DMS153 treated with DMSO at 0.1 percent for 48 hours (cell line): ENCODE data around the gene PLA2G2C.

Experiments
- DNase-seq: peaks from one replicate; lab custom pipeline; 2025; ENCODE audit not compliant: unreplicated experiment; lab: John Stamatoyannopoulos, UW

The PLA2G2C gene

GRCh38 chr1:20184997-20185833 lies 1.1 kb downstream of the PLA2G2C start:
- no peak for DNase-seq

DNA sequence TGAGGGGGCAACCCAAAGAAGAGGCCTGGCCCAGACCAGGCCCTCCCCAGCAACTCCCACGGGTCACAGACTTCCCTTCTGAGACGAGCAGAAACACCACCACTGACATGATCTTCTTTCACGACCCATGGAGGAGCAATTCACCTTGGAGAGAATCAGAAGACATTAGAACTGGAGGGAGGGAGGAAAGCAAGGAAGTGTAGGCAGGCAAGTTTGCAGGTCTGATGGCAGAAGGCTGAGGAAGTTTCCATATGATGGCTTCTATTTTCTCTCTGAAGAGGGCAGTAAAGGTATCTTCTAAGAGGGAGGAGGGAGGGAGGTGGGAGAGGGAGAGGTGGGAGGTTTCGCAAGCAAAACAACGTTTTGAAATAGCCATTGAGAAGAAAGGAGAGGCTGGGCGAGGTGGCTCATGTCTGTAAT lies 1.8 kb downstream of the PLA2G2C start:
- no peak for DNase-seq

DNA sequence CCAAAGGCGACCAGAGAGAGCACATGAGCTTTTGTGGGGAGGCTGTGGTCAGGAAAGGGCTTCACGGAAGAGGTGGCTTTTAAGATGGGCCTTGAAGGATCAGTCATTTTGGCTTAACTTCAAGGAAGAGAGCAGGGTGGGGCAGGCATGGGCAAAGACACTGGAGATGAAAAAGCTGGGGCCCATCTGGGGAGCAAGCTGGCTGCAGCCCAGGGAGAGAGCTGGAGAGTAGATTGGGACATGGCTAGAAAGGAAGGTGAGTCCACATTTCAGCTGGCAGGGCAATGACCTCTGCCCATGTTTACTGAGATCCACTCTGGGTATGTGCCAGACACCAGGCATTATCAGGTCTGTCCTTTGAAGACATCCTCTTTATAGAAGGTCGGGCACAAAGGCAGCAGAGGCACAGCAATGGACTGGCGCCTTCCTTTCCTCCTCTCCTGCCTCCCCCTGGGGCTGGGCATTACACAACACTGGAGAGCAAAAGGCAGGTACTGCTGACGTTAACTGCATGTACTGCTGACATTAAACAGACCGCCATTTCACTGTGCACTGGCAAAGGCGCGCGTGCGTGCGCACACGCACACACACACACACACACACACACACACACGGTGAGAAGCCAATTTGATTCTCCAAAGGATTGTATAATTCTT lies 2.6 kb downstream of the PLA2G2C start:
- DNase-seq = peak; percentile 33

- DNase-seq = no peak
These were observed 3.3 kb downstream of the PLA2G2C start for GRCh38 chr1:20183035-20183434.

DNA sequence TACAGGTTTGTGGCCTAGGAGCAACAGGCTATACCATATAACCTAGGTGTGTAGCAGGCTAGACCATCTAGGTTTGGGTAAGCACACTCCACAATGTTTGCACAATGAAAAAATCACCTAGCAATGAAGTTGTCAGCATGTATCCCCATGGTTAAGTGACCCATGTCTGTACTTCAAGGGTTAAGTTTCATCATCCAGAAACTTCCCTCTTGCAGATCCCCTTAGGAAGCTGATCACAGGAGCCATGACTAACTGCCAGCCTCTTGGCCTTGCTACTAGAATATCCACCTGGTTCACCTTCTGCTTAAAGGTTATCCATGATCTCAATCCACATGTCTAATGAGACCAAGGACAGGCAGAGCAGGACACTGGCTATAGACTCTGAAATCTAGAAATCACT lies 3.9 kb downstream of the PLA2G2C start:
- DNase-seq = no peak

DNA sequence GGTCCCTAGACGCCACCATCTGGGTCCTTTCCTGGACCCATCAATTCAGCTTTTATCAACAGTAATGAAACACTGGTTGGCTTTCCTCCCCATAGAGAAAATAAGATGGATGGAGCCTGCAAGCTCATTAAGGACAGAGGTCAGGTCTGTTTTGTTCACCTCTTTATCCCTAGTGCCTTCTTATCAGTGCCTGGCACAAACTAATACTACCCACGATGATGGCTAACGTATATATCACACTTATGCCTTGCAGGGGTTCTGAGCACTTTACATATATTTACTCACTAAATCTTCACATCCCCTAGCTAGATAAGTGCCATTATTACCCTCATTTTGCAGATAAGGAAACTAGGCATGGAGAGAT lies 5.5 kb downstream of the PLA2G2C start:
- no peak for DNase-seq

DNA sequence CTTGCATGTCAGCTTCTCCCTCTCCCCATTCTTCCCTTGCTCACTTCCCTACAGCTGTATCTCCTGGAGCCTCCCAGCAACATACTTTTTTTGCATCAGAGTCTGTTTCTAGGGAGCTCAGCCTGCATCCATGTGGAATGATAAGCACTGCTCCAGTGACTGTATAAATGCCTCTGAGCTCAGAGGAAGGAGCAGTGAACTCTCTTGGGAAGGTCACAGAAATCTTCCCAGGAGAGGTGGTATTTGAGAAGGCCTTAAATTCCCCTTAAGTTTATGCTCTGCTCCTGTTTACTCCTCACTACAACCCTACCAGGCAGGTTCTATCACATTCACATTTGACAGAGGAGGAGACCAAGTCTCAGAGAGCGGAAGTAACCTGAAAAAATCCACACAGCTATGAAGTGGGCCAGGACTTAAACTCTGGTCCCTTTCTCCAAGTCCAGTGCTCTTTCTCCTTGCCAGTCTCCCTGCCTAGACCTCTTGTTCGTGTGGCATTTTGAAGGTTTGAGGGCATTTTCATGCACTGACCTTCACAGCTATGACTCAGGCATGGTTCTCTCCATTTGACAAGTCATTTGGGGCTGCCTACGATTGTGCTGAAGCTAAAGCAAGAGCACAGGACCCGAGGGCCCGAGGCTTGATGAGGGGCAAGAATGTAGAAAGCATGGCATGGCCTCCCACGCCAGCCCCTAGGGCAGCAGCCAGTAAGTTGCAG lies 6.0 kb downstream of the PLA2G2C start:
- no peak for DNase-seq

GRCh38 chr1:20179371-20180128 lies 6.8 kb downstream of the PLA2G2C start:
- DNase-seq = no peak

- DNase-seq = no peak
These were observed 7.5 kb downstream of the PLA2G2C start for GRCh38 chr1:20178634-20179370.

- no peak for DNase-seq
These were observed 11.2 kb downstream of the PLA2G2C start for GRCh38 chr1:20174937-20175666.

DNA sequence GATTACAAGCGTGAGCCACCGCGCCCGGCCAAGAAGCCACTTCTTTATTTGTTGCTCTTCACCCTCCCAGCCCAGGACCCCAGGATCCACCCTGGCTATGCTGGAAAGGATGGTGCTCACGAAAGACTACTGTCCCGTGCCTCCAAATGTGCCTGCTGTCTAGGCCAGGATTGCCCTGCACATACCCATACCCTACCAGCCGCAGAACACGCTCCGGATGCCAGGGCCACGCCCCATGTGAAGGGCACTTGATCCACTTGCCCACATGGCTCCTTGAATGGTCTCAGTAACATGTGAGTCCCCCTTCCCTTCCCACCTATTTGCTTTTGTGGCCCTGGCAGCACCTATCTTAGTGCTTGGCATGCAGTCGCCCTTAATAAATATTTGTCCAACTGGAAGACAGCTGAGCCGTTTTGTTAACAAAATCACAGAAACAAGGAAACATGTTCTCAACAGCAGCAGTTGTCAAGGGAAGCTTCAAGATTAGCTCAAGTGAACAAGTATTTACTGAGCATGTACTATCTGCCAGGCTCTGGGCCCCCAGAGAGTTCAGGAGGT lies 14.2 kb downstream of the PLA2G2C start:
- no peak for DNase-seq

- DNase-seq = no peak
These were observed 16.4 kb downstream of the PLA2G2C start for GRCh38 chr1:20169932-20170331.

GRCh38 chr1:20168564-20169491 lies 17.5 kb downstream of the PLA2G2C start:
- DNase-seq = no peak

DNA sequence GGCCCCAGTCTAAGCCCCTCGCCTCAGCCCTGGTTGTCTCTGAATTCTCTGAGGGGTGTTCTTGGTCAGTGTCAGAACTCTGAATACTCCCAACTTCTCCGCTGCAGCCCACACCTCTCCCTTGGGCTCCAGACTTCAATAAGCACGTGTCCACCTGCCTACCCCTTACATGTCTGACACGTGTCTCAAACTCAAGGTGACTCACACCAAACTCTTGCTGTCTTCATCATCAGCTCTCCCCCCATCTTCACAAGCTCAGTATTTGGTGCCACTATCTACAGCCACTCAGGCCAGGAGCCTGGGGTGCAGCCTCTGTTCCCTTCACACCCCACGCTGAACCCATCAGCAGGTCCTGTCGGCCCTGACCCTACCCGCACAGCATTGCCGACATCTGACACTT lies 19.2 kb downstream of the PLA2G2C start:
- DNase-seq = no peak

DNA sequence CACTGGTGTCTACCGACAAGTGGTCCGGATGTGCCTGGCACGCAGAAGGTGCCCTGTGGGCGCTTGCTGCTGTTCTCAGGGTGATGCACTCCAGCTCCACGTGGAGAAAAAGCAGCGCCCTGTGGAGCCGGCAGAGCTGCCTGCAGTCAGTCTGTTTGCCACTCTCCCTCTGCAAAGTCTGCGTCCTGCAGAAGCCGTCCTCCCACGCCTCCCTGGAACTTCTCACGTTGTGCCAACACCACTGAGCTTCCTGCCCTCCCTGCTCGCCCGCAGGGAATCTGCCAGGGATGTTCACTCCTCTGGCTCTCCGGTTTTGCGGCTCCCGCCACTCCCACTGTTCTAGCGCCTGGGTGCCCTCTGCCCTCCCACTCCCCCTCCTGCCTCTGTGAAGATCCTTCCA lies 20.3 kb downstream of the PLA2G2C start:
- DNase-seq = no peak

GRCh38 chr1:20165522-20165951 lies 20.8 kb downstream of the PLA2G2C start:
- no peak for DNase-seq

- DNase-seq = no peak
These were observed 21.6 kb downstream of the PLA2G2C start for GRCh38 chr1:20164694-20165202.

DNA sequence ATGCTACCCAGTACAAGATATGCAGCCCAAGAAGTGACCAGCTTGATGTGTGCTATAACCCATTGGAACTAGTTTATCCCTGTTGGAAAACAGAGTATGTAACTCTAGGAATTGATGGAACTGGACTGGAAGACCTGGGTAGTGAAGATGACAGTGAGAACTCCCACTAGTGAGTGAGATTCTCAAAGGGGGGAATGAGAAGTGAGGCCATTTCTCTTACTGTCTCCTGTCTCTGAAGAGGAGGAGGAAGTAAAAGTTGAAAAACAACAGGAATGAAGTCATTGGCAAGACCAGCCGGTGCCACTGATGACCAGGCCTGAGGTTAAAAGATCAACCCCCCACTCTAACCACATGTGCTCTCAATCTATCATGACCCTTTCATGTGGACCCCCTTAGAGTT lies 26.3 kb downstream of the PLA2G2C start:
- DNase-seq = no peak
